ENCODE results near the gene LRRC51.
A peak's percentile ranks its signal among the peaks of the same experiment; 100 is the strongest.

The LRRC51 gene

GRCh38 chr11:72080326-72081183 is at the start of gene LRRC51, which contains the start of gene NUMA1:
TSS of gene LRRC51 (plus strand) at chr11:72080850. CDS start at chr11:72089084, 8,234 bp downstream.
TSS of gene NUMA1 (minus strand) at chr11:72080542. CDS start at chr11:72035943, 44,599 bp downstream.
- peak; percentile 100 for DNase-seq

GRCh38 chr11:72036687-72037086 is 44.0 kb upstream of the LRRC51 start:
- DNase-seq: no peak

GRCh38 chr11:72037554-72038311 is 42.9 kb upstream of the LRRC51 start:
- no peak for DNase-seq

- no peak for DNase-seq
These were observed 42.2 kb upstream of the LRRC51 start for GRCh38 chr11:72038491-72038890.

GRCh38 chr11:72039031-72039855 is 41.4 kb upstream of the LRRC51 start:
- DNase-seq: no peak

GRCh38 chr11:72039856-72040401 is 40.7 kb upstream of the LRRC51 start:
- peak; percentile 16 for DNase-seq

- peak; percentile 83 for DNase-seq
These were observed 39.9 kb upstream of the LRRC51 start for GRCh38 chr11:72040491-72041363.

- DNase-seq: peak; percentile 53
These were observed 39.1 kb upstream of the LRRC51 start for GRCh38 chr11:72041364-72042063.

GRCh38 chr11:72042064-72042745 is 38.4 kb upstream of the LRRC51 start:
- DNase-seq: peak; percentile 6

- DNase-seq: no peak
These were observed 34.8 kb upstream of the LRRC51 start for GRCh38 chr11:72045849-72046248.

GRCh38 chr11:72048766-72049460 is 31.7 kb upstream of the LRRC51 start:
- no peak for DNase-seq

GRCh38 chr11:72058416-72059034 is 22.1 kb upstream of the LRRC51 start:
- DNase-seq: no peak

GRCh38 chr11:72061739-72062396 is 18.8 kb upstream of the LRRC51 start:
- no peak for DNase-seq

- no peak for DNase-seq
These were observed 13.8 kb upstream of the LRRC51 start for GRCh38 chr11:72066855-72067254.

- no peak for DNase-seq
These were observed 13.4 kb upstream of the LRRC51 start for GRCh38 chr11:72067266-72067665.

- no peak for DNase-seq
These were observed 13.0 kb upstream of the LRRC51 start for GRCh38 chr11:72067676-72068075.

GRCh38 chr11:72069200-72069599 is 11.4 kb upstream of the LRRC51 start:
- DNase-seq: no peak

- peak; percentile 25 for DNase-seq
These were observed 10.8 kb upstream of the LRRC51 start for GRCh38 chr11:72069787-72070251.
